Kidney (tissue), 14 donors: ENCODE data around the gene AK1. TPM values are rescaled to one million over a fixed set of nuclear protein-coding genes. Genes with fewer than 3 reads are reported as not detected.
A peak's percentile ranks its signal among the peaks of the same experiment; 100 is the strongest.

Experiments used
- DNase-seq, 5 donors: peaks; one replicate each; pipeline ENCODE4 v3.0.0-alpha.2; 2013 to 2020
- FAIRE-seq: peaks from 2 replicates; lab custom pipeline; 2012; peaks lifted over from hg19 to GRCh38; lab: Jason Lieb, UNC
- H3K27ac ChIP-seq, 2 donors: one replicate each; pipeline ENCODE4 v1.7.0; 2013; ENCODE audit warnings: low read depth in 2 of 2, low read length in 2 of 2, inconsistent platforms in 1 of 2
- H3K27me3 ChIP-seq: one replicate; pipeline ENCODE4 v1.7.1; 2013; ENCODE audit warnings: low read length, inconsistent platforms; ENCODE audit not compliant: control insufficient read depth, insufficient read depth
- H3K36me3 ChIP-seq, 3 donors: one replicate each; pipeline versions ENCODE4 v1.7.0 to v1.7.1; 2013; ENCODE audit warnings: low read length in 3 of 3, control low read depth in 1 of 3, inconsistent platforms in 1 of 3; ENCODE audit not compliant: insufficient read depth in 3 of 3, control insufficient read depth in 2 of 3
- H3K4me1 ChIP-seq, 3 donors: one replicate each; pipeline versions ENCODE4 v1.7.0 to v1.7.1; 2013; ENCODE audit warnings: low read length in 3 of 3, inconsistent platforms in 1 of 3, low read depth in 1 of 3; ENCODE audit not compliant: control insufficient read depth in 2 of 3, insufficient read depth in 2 of 3
- H3K4me3 ChIP-seq, 3 donors: one replicate each; pipeline versions ENCODE4 v1.7.0 to v1.8.1; 2013; ENCODE audit warnings: low read length in 3 of 3, control low read depth in 1 of 3, inconsistent platforms in 1 of 3
- H3K9ac ChIP-seq, 3 donors: one replicate each; pipeline versions ENCODE4 v1.7.0 to v1.7.1; 2013; ENCODE audit warnings: low read length in 3 of 3, control low read depth in 1 of 3, inconsistent platforms in 1 of 3
- H3K9me3 ChIP-seq, 3 donors: one replicate each; pipeline versions ENCODE4 v1.7.0 to v1.7.1; 2013; ENCODE audit warnings: low read length in 3 of 3, control low read depth in 1 of 3, inconsistent platforms in 1 of 3; ENCODE audit not compliant: control insufficient read depth in 2 of 3, insufficient read depth in 1 of 3
- intact Hi-C: fragments of 100-400 bp; cut with DNase I; formaldehyde crosslinking; loops from one replicate; pipeline ENCODE4 v1.11.1; 2022
- polyA plus RNA-seq: library from polyadenylated mRNA; stranded (reverse); fragments of 350-450 nt; fragmentation: Illumina TruSeq; extraction: RNeasy Lipid Tissue Mini Kit (QIAGEN cat#74804); gene quantifications from one replicate; pipeline ENCODE4 v1.2.3, GENCODE V29; 2014; ENCODE audit warnings: low read depth, low replicate concordance; ENCODE audit not compliant: insufficient read depth
- total RNA-seq: library from RNA; stranded (reverse); fragmentation: NEBNext Ultra II Directional; extraction: Animal tissue kit (Norgen Biotek cat#: 25700); gene quantifications from one replicate; pipeline ENCODE4 v1.2.1, GENCODE V29; 2021
- TF ChIP-seq, protein P1 (sequence below): IDR thresholded peaks from 3 replicates; pipeline ENCODE4 v1.5.1; 2012; ENCODE audit warnings: mild to moderate bottlenecking, moderate library complexity, borderline replicate concordance; ENCODE audit not compliant: insufficient read depth; ENCODE audit errors: extremely low read depth
- donor health status: control.
- donor health status: control.
- donor health status: control.
- donor health status: control.
- donor health status: control.
- donor health status: DM: yes; HTN: yes; CAD: no.
- donor health status: Normal renal cell carcinoma (clear cell type).

AK1 gene
- total and polyA plus RNA-seq, 2 donors from 2014 or later: 77.9 to 185 TPM

DNA sequence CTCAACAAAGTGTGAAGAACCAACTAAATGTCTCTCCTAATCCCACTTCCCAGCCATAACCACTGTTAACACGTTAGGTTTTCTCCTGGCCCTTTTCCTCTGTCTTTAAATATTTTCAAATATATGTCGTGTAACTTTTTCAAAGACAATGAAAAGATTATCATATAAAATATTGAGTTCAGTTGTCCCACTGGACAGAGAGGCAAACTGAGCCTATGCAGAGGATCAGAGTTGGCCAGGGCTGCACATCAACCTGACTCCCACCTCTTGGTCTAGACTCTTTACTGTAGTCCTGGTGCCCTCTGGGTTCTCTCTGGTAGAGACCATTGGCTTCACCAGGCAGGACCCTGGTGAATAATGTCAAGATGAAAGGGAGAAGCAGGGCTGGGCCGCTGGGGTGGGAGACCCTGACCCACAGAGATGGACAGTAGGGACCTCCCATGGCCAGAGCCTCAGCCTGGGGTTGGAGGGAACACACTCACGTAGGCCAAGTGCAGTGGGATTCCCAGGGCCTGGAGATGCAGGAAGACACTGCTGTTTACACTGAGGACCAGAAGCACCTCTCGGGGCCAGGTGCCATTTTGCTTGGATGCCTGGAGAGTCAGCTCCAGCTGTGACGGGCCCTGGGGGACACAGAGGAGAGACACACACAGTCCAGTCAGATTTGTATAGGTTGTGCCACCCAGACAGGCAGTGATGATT is 48.1 kb downstream of the AK1 start:
- Histone ChIP-seq H3K4me1 (peaks cover 0 to 29% (median 8%) of the 10 kb centered on the region in 3 donors), H3K36me3 (peaks cover 0 to 14% (median 6%) of the 10 kb centered on the region in 3 donors), H3K27me3 (no peaks in the 10 kb centered on the region), H3K27ac (peak overlapping the region; percentile 26 to 80), H3K9ac (no peak overlapping the region), H3K4me3 (no peak overlapping the region), H3K9me3 (no peaks in the 10 kb centered on the region)
- FAIRE-seq (no peak), DNase-seq (peak in 1 of 5 donors; percentile 37)
- intact Hi-C loops: no loop called here
- TF ChIP-seq, protein P1, sequence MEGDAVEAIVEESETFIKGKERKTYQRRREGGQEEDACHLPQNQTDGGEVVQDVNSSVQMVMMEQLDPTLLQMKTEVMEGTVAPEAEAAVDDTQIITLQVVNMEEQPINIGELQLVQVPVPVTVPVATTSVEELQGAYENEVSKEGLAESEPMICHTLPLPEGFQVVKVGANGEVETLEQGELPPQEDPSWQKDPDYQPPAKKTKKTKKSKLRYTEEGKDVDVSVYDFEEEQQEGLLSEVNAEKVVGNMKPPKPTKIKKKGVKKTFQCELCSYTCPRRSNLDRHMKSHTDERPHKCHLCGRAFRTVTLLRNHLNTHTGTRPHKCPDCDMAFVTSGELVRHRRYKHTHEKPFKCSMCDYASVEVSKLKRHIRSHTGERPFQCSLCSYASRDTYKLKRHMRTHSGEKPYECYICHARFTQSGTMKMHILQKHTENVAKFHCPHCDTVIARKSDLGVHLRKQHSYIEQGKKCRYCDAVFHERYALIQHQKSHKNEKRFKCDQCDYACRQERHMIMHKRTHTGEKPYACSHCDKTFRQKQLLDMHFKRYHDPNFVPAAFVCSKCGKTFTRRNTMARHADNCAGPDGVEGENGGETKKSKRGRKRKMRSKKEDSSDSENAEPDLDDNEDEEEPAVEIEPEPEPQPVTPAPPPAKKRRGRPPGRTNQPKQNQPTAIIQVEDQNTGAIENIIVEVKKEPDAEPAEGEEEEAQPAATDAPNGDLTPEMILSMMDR: no peak

DNA sequence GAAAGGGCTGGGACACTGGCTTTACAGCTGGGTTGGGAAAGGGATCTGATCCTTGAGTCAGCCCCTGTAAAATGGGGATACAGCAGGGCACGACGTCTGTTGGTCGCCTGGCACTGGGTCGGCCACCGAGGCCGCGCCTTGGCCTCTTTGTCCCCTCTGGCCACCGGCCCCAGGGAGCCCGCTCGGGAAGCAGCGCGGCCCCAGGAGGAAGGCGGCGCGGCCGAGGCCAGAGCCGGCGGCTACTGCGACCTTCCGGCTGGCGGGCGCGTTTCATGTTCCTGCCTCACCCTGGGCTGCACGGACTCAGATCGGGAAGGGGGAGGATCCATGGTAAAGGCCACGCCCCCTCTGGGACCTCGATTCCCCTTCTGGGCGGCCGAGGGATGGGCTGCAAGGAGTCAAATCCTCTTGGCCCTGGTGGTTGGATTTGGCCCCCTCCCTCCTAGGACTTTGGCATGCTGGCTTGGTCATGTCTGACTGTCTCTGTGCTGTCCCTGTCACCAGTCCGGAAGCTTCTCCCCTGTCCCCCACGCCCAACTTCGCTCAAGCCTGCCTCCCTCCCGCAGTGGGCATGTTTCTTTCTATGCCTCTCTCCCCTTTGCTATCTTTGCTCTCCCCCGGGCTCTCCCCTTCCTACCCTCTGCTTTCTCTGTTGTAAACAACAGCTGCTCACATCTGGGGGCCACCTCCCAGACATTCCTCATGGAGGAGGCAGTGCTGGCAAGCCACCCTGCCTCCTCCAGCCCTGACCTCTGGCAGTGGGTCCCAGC is 49.0 kb downstream of the AK1 start:
- DNase-seq (peak; percentile 89 to 97 (median 94)), FAIRE-seq (no peak)
- H3K4me1 ChIP-seq: peaks cover 0 to 29% (median 8%) of the 10 kb centered on the region in 3 donors
- H3K4me3 ChIP-seq: no peak overlapping the region
- H3K9me3 ChIP-seq: no peaks in the 10 kb centered on the region
- peak overlapping the region in 1 of 3 donors; percentile 52 for H3K9ac ChIP-seq
- intact Hi-C loops: no loop called here
- H3K27me3 ChIP-seq: no peaks in the 10 kb centered on the region
- H3K36me3 ChIP-seq: peaks cover 0 to 20% (median 10%) of the 10 kb centered on the region in 3 donors
- H3K27ac ChIP-seq: peak overlapping the region; percentile 53 to 70
- TF ChIP-seq, protein P1: no peak

DNA sequence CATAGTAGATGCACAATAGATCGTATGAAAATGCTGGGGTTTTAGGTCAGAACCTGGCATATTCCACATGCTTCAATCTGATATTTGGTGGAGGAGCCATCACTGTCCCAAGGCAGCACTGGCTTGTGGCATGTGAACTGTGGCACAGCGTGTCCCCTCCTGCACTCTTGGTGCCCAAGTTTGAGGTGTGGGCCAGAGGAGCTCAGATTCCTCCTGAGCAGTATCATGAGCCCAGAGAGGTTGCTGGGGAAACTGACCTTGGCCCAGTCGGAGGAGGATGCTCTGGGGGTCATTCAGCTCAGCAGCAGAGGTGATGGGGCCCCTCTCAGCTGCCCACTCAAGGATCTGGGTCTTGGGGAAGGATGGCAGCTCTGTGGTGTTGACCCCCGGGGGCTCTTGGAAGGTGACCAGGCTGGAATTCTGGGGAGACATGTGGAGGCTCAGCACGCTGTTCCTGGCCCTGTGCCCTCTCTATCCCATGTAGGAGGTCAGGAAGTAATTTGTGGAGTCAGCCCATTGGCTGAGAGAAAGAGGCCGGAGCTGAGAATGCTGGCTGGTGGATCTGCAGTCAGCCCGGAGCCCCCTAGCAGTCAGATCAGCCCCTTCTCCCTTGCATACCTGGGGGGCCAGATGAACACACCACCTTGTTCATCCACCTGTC is 51.1 kb downstream of the AK1 start:
- TF ChIP-seq, protein P1: no peak
- intact Hi-C loops: no loop called here
- no peaks in the 10 kb centered on the region for H3K27me3 ChIP-seq
- H3K9me3 ChIP-seq: no peaks in the 10 kb centered on the region
- FAIRE-seq (no peak), DNase-seq (peak in 2 of 5 donors; percentile 43 to 47)
- no peak overlapping the region for H3K27ac ChIP-seq
- no peak overlapping the region for H3K9ac ChIP-seq
- peaks cover 0 to 17% (median 10%) of the 10 kb centered on the region in 3 donors for H3K36me3 ChIP-seq
- peaks cover 0 to 29% (median 8%) of the 10 kb centered on the region in 3 donors for H3K4me1 ChIP-seq
- H3K4me3 ChIP-seq: no peak overlapping the region
